C1 segment of cervical spinal cord (tissue), 14 donors: ENCODE data around the gene OR2J2.
"Not testable (repeated sequence)": the region's sequence is repeated elsewhere in the genome, so short reads cannot be mapped to it uniquely, and the experiment has no call there.

ENCODE experiments used
- DNase-seq, 14 donors: peaks; one replicate each; lab custom pipeline; 2025; lab: John Stamatoyannopoulos, UW

Gene OR2J2

GRCh38 chr6:29170607-29171006 is at the start of gene OR2J2:
OR2J2 (plus strand) TSS chr6:29170907; CDS start chr6:29173636, 2,729 bp downstream.
- not testable (repeated sequence) for DNase-seq

GRCh38 chr6:29129326-29130012 is 41.2 kb upstream of the OR2J2 start:
- no peak for DNase-seq

- DNase-seq: no peak
These were observed 40.1 kb upstream of the OR2J2 start for GRCh38 chr6:29130644-29131043.

GRCh38 chr6:29131691-29132090 is 39.0 kb upstream of the OR2J2 start:
- DNase-seq: no peak

- no peak for DNase-seq
These were observed 33.0 kb upstream of the OR2J2 start for GRCh38 chr6:29137724-29138123.

- DNase-seq: no peak
These were observed 29.1 kb upstream of the OR2J2 start for GRCh38 chr6:29141606-29142005.

- no peak for DNase-seq
These were observed 28.4 kb upstream of the OR2J2 start for GRCh38 chr6:29142309-29142708.

- DNase-seq: no peak
These were observed 24.5 kb upstream of the OR2J2 start for GRCh38 chr6:29146179-29146578.

- DNase-seq: no peak
These were observed 23.6 kb upstream of the OR2J2 start for GRCh38 chr6:29147074-29147473.

GRCh38 chr6:29149444-29149843 is 21.3 kb upstream of the OR2J2 start:
- not testable (repeated sequence) for DNase-seq

- no peak for DNase-seq
These were observed 17.6 kb upstream of the OR2J2 start for GRCh38 chr6:29153083-29153482.

GRCh38 chr6:29155182-29155581 is 15.5 kb upstream of the OR2J2 start:
- DNase-seq: not testable (repeated sequence)

- DNase-seq: not testable (repeated sequence)
These were observed 10.8 kb upstream of the OR2J2 start for GRCh38 chr6:29159922-29160321.

- not testable (repeated sequence) for DNase-seq
These were observed 5.1 kb upstream of the OR2J2 start for GRCh38 chr6:29165571-29165970.

GRCh38 chr6:29171736-29172135 is 1.0 kb downstream of the OR2J2 start:
- no peak for DNase-seq

GRCh38 chr6:29183594-29183993 is 12.9 kb downstream of the OR2J2 start:
- DNase-seq: no peak

GRCh38 chr6:29188659-29189058 is 18.0 kb downstream of the OR2J2 start:
- DNase-seq: not testable (repeated sequence)

- no peak for DNase-seq
These were observed 30.3 kb downstream of the OR2J2 start for GRCh38 chr6:29200767-29201662.

GRCh38 chr6:29201966-29202365 is 31.3 kb downstream of the OR2J2 start:
- no peak for DNase-seq

- no peak for DNase-seq
These were observed 40.8 kb downstream of the OR2J2 start for GRCh38 chr6:29211488-29211887.

- DNase-seq: no peak
These were observed 45.8 kb downstream of the OR2J2 start for GRCh38 chr6:29216528-29216927.

GRCh38 chr6:29217242-29217641 is 46.5 kb downstream of the OR2J2 start:
- DNase-seq: not testable (repeated sequence)

GRCh38 chr6:29218056-29218455 is 47.3 kb downstream of the OR2J2 start:
- DNase-seq: not testable (repeated sequence)
